Liver (tissue), 9 donors: ENCODE results near the gene NTM. TPM values are rescaled to one million over a fixed set of nuclear protein-coding genes. Genes with fewer than 3 reads are reported as not detected.

Source experiments
- DNase-seq: peaks from one replicate; pipeline ENCODE4 v3.0.0-alpha.2; 2017; ENCODE audit warnings: low spot score
- H3K27ac ChIP-seq, 2 donors: one replicate each; pipeline ENCODE4 v1.7.0; 2013; ENCODE audit warnings: inconsistent platforms in 2 of 2, low read length in 2 of 2, control low read depth in 1 of 2, low read depth in 1 of 2, mild to moderate bottlenecking in 1 of 2
- H3K27me3 ChIP-seq, 4 donors: one replicate each; pipeline versions ENCODE4 v1.6.1 to v1.7.0; 2013; ENCODE audit warnings: low read length in 3 of 4, inconsistent platforms in 1 of 4, mild to moderate bottlenecking in 1 of 4, moderate library complexity in 1 of 4; ENCODE audit not compliant: control insufficient read depth in 4 of 4, insufficient read depth in 4 of 4
- H3K36me3 ChIP-seq, 4 donors: one replicate each; pipeline versions ENCODE4 v1.6.1 to v1.7.0; 2013; ENCODE audit warnings: low read length in 3 of 4, mild to moderate bottlenecking in 3 of 4, low read depth in 1 of 4, moderate library complexity in 1 of 4; ENCODE audit not compliant: control insufficient read depth in 4 of 4, insufficient read depth in 3 of 4
- H3K4me1 ChIP-seq, 4 donors: one replicate each; pipeline versions ENCODE4 v1.6.1 to v1.7.0; 2013; ENCODE audit warnings: low read length in 3 of 4, mild to moderate bottlenecking in 3 of 4, moderate library complexity in 1 of 4; ENCODE audit not compliant: control insufficient read depth in 4 of 4, insufficient read depth in 4 of 4
- H3K4me3 ChIP-seq, 3 donors: one replicate each; pipeline versions ENCODE4 v1.6.1 to v1.7.0; 2013; ENCODE audit warnings: low read length in 3 of 3, control low read depth in 1 of 3, low read depth in 1 of 3, mild to moderate bottlenecking in 1 of 3
- H3K9ac ChIP-seq, 2 donors: one replicate each; pipeline ENCODE4 v1.7.0; 2013; ENCODE audit warnings: low read length in 2 of 2, mild to moderate bottlenecking in 2 of 2, moderate library complexity in 2 of 2, control low read depth in 1 of 2, low read depth in 1 of 2
- H3K9me3 ChIP-seq, 4 donors: one replicate each; pipeline versions ENCODE4 v1.6.1 to v1.7.0; 2013; ENCODE audit warnings: low read length in 3 of 4; ENCODE audit not compliant: control insufficient read depth in 4 of 4
- EGR1 ChIP-seq, 2 donors: IDR thresholded peaks; 2 replicates each; pipeline ENCODE4 v1.6.1; 2016 to 2018; ENCODE audit warnings: antibody characterized with exemption in 2 of 2, low read depth in 2 of 2
- FOXA1 ChIP-seq: IDR thresholded peaks from 2 replicates; pipeline ENCODE4 v1.6.1; 2016; ENCODE audit warnings: antibody characterized with exemption
- FOXA2 ChIP-seq: IDR thresholded peaks from 2 replicates; pipeline ENCODE4 v1.6.1; 2016; ENCODE audit warnings: antibody characterized with exemption
- GABPA ChIP-seq, 2 donors: IDR thresholded peaks in 1 of 2; conservative IDR thresholded peaks in 1 of 2; 2 replicates each; pipeline ENCODE4 v1.6.1; 2016; ENCODE audit warnings: antibody characterized with exemption in 2 of 2, mild to moderate bottlenecking in 1 of 2, moderate library complexity in 1 of 2
- HNF4A ChIP-seq, 2 donors: conservative IDR thresholded peaks; 2 replicates each; pipeline ENCODE4 v1.6.1; 2016; ENCODE audit warnings: antibody characterized with exemption in 2 of 2, mild to moderate bottlenecking in 2 of 2
- JUND ChIP-seq, 2 donors: IDR thresholded peaks; 2 replicates each; pipeline ENCODE4 v1.6.1; 2016; ENCODE audit warnings: antibody characterized with exemption in 2 of 2
- NR2F2 ChIP-seq: IDR thresholded peaks from 2 replicates; pipeline ENCODE4 v1.6.1; 2016; ENCODE audit warnings: antibody characterized with exemption
- RAD21 ChIP-seq, 2 donors: IDR thresholded peaks; 2 replicates each; pipeline ENCODE4 v1.6.1; 2016; ENCODE audit warnings: antibody characterized with exemption in 2 of 2, mild to moderate bottlenecking in 2 of 2
- RXRA ChIP-seq, 2 donors: IDR thresholded peaks; 2 replicates each; pipeline ENCODE4 v1.6.1; 2017 to 2018; ENCODE audit warnings: antibody characterized with exemption in 2 of 2, mild to moderate bottlenecking in 1 of 2
- YY1 ChIP-seq: IDR thresholded peaks from 2 replicates; pipeline ENCODE4 v1.6.1; 2016; ENCODE audit warnings: antibody characterized with exemption, mild to moderate bottlenecking
- WGBS: extraction: QIAGEN DNeasy Blood & Tissue Kit; methylation state at CpG from one replicate; pipeline ENCODE4 v1.1.7; 2013; 5-methylcytosine and 5-hydroxymethylcytosine counted together
- polyA plus RNA-seq, 2 donors: library from polyadenylated mRNA; stranded (reverse) in 1 of 2; unstranded in 1 of 2; fragments of 200-250 nt in 1 of 2; fragments of >200 nt in 1 of 2; fragmentation: Nextera tagmentation in 1 of 2; extraction: Ambion mirVana in 1 of 2; gene quantifications; one replicate each; pipeline versions ENCODE4 v1.2.1 to v1.2.3, GENCODE V29; 2013 to 2015
- total RNA-seq, 2 donors: library from RNA; depleted of rRNA; stranded (reverse); fragments of >200 nt; gene quantifications; one replicate each; pipeline ENCODE4 v1.2.3, GENCODE V29; 2014
- TF ChIP-seq, protein P1 (sequence below): IDR thresholded peaks from 2 replicates; pipeline ENCODE4 v1.6.1; 2016; ENCODE audit warnings: antibody characterized with exemption
- TF ChIP-seq, protein P2 (sequence below): fragments of 150-350 bp; IDR thresholded peaks from 2 replicates; pipeline ENCODE4 v1.5.1; 2017; ENCODE audit warnings: improper control_type of control experiment, low read depth, low read length; ENCODE audit not compliant: missing input control
- donor health status: healthy.
- donor health status: healthy.
- donor health status: healthy.
- donor health status: healthy.
- donor health status: healthy.

Gene NTM
- total and polyA plus RNA-seq, 4 donors = 0.08 to 1.1 (median 0.08) TPM; not detected in 1

DNA sequence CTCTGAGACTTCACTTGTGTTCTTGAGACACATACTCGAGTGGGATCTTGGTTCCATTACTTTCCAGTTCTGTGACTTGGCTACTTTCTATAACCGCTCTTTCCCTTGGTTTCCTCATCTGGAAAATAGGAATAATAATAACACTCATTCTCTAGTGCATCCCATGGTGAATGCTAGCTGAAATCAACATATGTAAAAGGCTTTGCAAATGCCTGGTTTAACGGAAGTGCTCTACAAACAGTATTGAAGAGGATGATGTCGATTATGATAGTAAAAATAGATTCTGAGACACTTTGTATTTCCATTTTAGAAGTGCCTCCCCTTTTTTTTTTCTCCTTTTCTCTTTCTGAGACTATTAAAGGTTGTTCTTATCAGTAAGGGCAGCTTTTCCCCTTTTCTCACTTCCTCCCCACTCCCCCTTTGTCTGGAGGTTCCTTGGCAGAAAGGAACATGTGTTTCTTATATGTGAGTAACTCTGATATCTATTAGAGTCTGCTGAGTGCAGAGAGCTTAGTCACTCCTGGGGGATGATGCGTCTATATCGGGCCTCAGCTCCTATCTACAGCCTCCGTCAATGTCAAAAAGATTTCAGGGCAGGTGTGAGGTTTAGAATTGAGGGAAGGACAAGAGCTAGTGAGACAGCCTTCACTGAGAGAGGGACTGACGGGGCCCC is 489.3 kb downstream of the NTM start:
- DNase-seq = no peak
- no peak overlapping the region for H3K27ac ChIP-seq
- no peaks in the 10 kb centered on the region for H3K4me1 ChIP-seq
- no peaks in the 10 kb centered on the region for H3K9me3 ChIP-seq
- H3K9ac ChIP-seq = no peak overlapping the region
- H3K36me3 ChIP-seq = no peaks in the 10 kb centered on the region
- H3K27me3 ChIP-seq = peaks cover 0 to 2% (median 0%) of the 10 kb centered on the region in 4 donors
- H3K4me3 ChIP-seq = no peak overlapping the region
- no peak for TF ChIP-seq JUND (IDR thresholded peaks at IDR 0.05)
- no peak for TF ChIP-seq NR2F2
- TF ChIP-seq, protein P1, sequence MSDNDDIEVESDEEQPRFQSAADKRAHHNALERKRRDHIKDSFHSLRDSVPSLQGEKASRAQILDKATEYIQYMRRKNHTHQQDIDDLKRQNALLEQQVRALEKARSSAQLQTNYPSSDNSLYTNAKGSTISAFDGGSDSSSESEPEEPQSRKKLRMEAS = no peak
- no peak for TF ChIP-seq RXRA (IDR thresholded peaks at IDR 0.05)
- no peak for TF ChIP-seq HNF4A (conservative IDR thresholded peaks at IDR 0.05)
- TF ChIP-seq FOXA1 = no peak
- TF ChIP-seq GABPA (IDR thresholded peaks at IDR 0.05 in 1 of 2, conservative IDR thresholded peaks at IDR 0.05 in 1 of 2) = no peak
- no peak for TF ChIP-seq RAD21 (IDR thresholded peaks at IDR 0.05)
- no peak for TF ChIP-seq YY1
- WGBS = 61% methylated on average over 8 of the region's 8 CpGs

DNA sequence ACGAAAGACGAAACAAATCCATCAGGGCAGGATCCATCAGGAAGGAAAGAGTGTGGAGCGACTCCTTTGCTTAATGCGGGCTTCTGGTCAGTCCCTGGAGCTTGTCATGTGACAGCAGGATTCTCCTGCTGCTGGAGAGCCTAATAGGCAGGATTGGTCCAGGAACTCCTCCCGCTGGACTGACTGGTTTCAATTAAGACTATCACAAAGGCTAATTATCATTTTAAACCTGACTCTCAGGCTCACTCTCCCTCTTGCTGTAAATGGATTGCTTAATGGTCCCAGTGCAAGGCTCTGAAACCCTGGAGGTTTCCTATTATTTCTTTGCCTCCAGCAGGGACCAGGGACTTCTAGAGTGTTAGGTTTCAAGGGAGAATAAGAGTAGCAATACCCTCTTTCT is 493.8 kb downstream of the NTM start:
- 68% methylated on average over 5 of the region's 5 CpGs for WGBS
- DNase-seq = no peak
- Histone ChIP-seq H3K4me3 (no peak overlapping the region), H3K4me1 (no peaks in the 10 kb centered on the region), H3K27me3 (no peaks in the 10 kb centered on the region), H3K9me3 (no peaks in the 10 kb centered on the region), H3K27ac (no peak overlapping the region), H3K9ac (no peak overlapping the region), H3K36me3 (no peaks in the 10 kb centered on the region)
- TF ChIP-seq JUND (IDR thresholded peaks at IDR 0.05) = no peak
- TF ChIP-seq, protein P2, sequence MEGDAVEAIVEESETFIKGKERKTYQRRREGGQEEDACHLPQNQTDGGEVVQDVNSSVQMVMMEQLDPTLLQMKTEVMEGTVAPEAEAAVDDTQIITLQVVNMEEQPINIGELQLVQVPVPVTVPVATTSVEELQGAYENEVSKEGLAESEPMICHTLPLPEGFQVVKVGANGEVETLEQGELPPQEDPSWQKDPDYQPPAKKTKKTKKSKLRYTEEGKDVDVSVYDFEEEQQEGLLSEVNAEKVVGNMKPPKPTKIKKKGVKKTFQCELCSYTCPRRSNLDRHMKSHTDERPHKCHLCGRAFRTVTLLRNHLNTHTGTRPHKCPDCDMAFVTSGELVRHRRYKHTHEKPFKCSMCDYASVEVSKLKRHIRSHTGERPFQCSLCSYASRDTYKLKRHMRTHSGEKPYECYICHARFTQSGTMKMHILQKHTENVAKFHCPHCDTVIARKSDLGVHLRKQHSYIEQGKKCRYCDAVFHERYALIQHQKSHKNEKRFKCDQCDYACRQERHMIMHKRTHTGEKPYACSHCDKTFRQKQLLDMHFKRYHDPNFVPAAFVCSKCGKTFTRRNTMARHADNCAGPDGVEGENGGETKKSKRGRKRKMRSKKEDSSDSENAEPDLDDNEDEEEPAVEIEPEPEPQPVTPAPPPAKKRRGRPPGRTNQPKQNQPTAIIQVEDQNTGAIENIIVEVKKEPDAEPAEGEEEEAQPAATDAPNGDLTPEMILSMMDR = no peak

DNA sequence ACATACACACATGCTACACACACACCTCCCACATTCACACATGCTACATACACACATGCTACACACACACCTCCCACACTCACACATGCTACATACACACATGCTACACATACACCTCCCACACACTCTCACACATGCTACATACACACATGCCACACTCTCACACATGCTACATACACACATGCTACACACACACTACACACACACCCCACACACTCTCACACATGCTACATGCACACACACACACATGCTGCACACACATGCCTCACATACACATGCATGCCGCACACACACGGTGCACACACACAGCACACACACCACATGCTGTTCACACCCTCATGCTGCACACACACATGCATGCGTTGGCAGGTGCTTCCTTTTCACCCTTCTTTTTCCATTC is 495.4 kb downstream of the NTM start:
- no peak overlapping the region for H3K9ac ChIP-seq
- no peaks in the 10 kb centered on the region for H3K36me3 ChIP-seq
- H3K27me3 ChIP-seq = no peaks in the 10 kb centered on the region
- no peak for DNase-seq
- TF ChIP-seq EGR1 (IDR thresholded peaks at IDR 0.05; ENCODE audit: low read depth in 2 of 2) = no peak
- TF ChIP-seq, protein P2 = no peak
- TF ChIP-seq FOXA2 = no peak
- no peak overlapping the region for H3K27ac ChIP-seq
- H3K4me1 ChIP-seq = no peaks in the 10 kb centered on the region
- no peaks in the 10 kb centered on the region for H3K9me3 ChIP-seq
- H3K4me3 ChIP-seq = no peak overlapping the region
- 97% methylated on average over 3 of the region's 3 CpGs for WGBS
